Activated CD4-positive, alpha-beta T cell treated with anti-CD3 and anti-CD28 coated beads for 1 hour (primary cell): Measurements from ENCODE around the gene ABLIM2.

ENCODE experiments used
- DNase-seq: peaks from one replicate; pipeline ENCODE4 v3.0.0-alpha.2; 2020

Gene ABLIM2

DNA sequence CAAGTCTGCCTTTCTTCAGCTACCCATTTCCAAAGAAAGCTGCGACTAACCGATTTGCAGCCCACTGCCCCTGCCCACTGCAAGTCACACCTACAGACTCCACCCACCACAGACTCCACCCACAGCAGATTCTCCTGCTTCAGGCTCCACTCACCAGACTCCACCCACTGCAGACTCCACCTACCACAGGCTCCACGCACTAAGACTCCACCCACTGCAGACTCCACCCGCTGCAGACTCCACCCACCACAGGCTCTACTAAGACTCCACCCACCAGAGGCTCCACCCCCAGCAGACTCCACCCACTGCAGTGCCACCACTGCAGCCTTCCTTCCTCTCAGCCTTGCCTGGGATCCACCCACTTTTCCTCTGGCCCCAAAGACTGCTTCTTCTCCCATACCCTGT lies 41.3 kb downstream of the ABLIM2 start:
- no peak for DNase-seq

DNA sequence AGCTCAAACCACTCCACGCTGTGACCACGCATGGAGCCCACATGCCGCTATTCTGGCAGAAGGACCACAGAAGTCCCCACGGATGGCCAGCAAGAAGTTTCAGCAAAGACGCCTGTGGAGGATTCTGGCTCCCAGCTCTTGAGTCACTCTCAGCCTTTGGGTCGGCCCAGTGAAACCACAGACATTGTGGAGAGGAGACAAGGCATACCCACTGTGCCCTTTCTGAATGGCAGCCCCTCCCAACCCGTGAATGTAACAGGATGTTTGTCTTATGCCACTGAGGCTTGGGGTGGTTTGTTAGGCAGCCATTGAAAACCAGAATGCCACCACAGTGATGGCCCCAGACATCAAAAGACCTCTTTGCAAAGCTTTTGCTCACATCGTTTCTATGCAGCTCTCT lies 42.7 kb downstream of the ABLIM2 start:
- no peak for DNase-seq

DNA sequence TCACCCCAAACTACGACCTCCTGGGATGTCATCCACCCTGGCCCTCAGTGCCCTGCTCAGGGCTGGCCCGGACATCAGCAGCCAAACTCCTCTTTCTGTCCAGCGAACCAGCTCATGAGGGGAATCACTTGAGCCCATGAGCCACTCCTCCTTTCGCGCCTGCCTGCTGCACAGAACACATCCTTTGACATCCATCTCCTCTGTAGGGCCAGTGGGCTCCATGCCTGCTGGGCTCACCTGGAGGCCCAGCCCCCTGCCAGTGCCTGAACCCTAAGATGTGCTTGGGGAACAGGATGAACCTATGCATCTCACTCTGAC lies 43.5 kb downstream of the ABLIM2 start:
- no peak for DNase-seq

DNA sequence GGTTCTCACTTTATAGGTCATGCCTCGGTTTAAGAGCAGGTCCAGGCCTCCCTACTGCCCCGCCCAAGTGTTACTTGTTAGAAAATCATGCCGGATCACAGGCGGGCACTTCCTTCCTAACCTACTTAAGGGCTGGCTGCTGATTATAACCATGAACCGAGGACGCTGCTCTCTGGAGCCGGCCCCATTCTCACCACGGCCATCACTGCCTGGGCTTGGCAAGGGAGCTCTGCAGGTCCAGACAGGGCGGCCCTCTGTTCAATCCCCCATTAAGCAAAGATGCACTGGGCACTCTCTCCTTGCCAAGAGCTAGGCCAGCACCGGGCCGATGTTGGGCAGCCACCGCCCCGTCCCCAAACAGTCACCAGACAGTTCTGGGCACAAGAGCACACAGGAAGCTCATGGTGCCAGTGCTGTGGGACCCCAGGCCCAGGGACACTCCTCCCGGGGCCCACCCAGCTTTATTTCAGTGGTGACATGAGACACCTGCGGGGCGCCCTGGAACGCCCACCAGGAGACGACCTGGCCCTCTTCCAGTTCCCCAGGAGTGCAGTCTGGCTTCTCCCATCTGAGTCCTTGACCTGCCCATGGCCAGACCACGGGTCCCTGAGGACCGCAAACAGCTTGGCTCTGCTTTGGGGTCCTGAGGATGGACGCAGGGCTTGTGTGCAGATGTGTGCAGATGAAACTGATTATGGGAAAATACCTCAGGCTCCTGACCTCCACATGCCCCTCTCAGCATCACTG lies 44.0 kb downstream of the ABLIM2 start:
- no peak for DNase-seq

DNA sequence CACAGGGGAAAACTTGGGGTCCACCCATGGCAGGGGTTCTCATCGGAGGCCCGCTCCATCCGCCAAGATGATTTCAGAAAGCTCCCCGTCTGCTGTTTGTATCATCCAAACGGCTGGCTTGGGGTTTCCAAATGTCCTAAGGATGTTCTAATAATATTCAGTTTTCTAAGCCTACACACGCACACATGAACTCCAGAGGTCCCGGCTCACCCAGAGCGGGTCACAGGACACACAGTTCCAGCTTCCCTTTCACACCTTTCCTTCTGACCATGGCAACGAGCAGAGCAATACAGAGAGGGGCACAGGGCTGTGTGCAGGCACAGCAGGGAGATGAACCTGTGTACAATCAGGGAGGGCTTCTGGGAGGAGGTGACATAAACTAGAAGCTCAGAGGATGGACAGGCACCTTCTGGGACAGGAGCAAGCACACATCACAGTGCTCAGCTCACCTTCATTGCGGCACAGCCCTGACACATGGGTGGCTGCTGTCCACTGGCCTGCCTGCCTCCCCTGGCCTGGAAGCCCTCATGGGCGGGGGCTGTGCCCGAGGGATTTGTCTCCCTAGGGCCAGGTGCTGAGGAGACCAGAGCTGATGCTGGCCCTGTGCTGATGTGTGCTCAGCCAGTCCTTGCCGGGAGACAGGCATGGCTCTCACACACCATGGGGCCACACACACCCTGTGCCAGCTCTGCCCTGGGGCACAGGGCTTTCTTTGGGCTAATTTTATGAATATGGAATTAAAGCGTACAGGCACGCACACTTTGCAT lies 44.8 kb downstream of the ABLIM2 start:
- no peak for DNase-seq

DNA sequence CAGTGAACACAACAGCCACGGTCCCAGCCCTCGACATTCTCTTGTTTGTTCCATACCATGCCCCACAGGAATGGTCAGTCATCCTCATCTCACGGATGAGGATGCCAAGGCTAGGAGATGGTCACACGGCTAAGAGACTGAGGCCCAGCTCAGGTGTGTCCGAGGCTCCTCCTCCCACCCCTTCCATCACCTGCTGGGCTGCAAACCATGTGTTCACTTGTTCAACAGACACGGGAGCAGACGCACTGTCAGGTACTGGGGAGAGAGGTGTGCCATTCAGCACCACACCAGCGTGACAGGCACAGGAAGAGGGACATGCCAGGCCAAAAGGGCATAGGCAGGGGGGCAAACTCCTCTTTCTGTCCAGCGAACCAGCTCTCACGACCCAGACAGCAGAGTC lies 45.9 kb downstream of the ABLIM2 start:
- DNase-seq: no peak

DNA sequence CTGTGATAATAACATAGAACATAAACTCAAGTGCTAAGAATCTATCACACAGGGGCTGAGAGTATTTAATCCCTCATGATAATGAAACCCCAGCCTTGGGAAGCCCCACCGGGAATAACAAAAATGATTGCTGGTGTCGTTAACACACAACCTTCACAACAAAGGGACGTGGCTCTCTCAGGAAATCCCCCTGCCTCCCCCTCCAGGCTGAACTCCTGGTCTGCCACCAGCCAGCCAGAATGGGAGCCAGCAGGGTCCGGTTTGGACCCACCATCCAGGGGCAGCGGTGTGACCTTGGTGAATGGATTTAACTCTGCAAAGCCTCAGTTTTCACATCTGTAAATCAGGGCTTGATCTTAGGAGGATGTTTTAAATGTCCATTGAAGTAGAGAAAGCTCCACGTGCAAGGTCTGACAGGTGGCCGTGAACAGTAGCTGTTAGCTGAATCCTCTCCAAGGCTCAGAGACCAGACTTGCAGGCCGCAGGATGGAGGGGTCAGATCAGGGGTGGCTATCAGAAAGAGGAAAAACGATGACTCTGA lies 46.5 kb downstream of the ABLIM2 start:
- DNase-seq: no peak

DNA sequence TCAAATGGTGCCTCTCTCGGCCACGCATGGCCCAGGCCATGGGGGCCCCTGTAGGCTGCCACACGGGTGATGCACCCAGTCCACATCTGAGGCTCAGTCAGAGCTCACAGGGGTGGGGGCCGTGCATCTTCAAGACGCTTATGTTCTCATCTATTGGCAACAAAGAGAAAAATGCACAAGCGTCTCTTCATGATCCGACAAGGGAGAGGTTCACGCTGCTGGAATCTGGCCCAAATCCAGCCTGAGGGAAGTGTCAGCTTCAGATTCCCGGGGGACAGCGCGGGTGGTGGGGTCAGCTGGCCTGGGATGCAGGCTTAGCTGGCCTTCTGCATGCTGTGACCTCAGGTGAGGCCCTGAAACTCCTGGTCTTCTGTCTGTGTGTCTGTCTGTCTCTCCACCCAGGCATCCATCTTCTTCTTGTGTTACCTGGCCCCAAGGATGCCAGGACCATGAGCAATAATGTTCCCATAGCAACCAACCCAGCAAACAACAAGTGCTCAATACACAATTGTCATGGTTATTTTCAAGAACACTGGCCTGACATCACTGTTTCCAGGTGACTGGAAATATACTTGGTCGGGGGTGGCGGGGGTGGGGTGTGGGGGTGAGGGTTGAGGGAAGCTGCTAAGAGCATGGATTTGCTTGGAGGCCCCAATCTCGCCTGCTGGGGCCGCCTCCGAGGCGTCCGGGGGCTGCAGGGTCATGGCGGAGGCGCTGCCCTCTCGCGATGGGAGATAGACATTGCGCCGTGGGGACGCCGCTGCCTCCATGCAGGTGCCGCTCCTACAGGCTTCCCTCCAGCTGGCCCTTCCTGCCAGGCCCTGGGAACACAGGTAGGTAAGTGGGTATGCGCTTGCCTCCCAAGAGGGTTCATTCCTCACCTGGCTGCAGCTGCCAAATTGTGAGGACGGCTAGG lies 48.3 kb downstream of the ABLIM2 start:
- no peak for DNase-seq

DNA sequence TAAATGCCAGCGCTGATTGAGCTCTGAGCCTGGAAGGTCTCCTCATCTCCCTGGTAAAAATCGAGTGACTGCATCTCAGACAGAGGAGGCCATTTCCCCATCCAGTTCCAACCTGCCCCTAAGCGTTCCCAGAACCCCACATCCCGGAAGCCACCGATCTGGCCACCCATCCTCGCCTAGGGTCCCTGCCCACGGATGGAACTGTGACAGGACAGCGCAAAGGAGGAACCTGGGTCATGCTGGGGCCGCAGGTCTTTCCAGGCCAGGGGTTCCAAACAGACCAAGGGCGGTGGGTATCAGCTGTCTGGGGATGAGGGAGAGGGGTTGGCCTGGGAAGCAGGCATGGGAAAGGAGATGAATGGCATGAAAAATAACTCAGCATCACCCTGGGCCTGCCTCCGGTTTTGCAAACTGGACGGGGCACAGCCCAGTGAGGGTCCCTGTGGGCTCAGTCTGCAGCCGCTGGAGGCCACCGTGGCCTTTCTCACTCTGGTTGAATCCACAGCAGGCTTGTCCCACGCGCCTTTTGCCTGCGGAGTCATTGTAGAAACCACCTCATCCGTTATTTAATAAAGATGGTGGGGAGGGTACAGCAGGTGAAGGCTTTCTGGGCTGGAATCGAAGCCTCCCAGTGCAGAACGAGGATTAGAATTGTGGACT lies 49.1 kb downstream of the ABLIM2 start:
- DNase-seq: no peak

DNA sequence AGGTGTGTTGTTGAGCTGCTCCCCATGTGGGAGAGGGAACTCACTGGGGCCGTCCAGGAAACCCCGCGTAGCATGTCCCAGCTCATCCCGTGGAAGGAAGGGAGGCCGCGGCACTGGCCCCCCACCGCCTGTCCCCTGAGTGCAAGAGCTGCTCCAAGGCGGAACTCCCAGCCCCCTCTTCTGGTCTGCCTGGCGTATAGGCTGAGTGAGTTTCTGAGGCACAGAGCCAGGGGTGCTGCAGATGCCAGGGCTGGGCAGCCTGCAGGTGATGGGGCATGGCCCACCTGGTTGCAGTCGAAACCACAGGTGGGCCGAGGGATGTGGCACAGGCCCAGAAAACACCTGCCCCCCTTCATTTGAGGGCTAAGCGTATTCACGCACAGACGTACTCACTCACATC lies 49.6 kb downstream of the ABLIM2 start:
- DNase-seq: no peak

DNA sequence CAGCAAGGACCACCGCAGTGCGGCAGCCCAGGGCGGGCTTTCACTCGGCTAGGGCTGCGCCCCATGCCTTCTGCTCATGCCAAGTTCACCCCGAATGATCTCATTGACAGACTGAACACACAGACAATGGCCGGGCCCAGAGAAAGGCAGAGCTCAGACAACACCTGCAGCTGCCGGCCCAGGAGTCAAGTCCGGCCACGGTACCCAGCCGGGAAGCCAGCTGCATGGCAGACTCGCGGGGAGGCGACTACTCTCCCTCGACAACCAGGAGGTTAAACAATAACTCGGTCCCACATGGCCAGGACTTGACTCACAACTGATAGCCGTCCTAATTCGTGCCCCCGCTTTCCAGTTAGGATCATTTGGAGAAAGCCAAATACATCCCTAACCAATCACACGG lies 50.4 kb downstream of the ABLIM2 start:
- DNase-seq: no peak

DNA sequence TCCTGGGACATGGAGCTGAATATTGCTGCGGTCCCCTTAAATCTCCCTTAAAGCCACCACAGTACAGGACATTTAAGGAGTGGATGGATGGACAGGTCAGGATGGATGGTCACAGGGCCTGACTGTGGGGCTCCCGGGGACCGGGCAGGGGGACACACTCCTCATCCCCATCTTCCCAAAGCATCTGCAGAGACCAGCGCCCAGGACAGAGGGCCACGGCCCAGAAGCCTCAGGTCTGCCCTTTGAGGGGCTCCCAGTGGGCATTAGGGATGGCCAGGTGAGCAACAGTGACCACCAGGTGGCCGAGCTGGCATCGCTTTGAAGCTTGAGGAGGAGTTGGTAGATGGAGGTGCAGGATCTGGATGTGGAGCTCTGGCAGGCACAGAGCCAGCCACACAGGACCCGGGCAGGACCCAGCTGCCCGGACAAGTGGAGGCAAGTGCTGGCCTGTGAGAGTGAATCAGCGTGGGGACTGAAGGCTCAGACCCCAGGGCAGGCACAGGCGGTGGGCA lies 51.4 kb downstream of the ABLIM2 start:
- no peak for DNase-seq

DNA sequence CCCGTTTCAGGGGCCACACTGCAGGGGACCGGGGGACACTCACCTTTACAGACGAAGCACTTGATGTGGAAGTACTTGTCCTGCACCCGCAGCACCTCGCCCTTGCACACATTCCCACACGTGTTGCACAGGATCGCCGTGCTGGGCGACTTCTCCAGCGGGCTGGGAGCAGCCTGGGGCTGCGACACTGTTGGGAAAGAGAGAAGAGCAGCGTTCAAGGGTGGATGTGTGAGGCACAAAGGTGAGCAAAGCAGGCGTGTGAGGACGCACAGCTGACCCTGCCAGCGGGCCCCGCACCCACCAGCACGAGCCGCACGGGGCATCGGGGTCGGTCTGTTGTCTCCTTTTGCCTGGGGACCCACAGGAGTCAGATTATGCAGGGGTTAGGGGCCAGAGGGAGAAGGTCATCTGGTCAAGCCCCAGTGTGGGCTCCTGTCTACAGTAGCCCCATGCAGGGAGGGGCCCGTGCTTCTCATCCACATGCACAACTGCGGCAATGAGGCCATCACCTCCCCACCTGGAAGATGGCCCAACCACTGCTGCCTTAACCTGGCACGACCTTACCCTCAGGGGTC lies 52.1 kb downstream of the ABLIM2 start:
- DNase-seq: no peak

DNA sequence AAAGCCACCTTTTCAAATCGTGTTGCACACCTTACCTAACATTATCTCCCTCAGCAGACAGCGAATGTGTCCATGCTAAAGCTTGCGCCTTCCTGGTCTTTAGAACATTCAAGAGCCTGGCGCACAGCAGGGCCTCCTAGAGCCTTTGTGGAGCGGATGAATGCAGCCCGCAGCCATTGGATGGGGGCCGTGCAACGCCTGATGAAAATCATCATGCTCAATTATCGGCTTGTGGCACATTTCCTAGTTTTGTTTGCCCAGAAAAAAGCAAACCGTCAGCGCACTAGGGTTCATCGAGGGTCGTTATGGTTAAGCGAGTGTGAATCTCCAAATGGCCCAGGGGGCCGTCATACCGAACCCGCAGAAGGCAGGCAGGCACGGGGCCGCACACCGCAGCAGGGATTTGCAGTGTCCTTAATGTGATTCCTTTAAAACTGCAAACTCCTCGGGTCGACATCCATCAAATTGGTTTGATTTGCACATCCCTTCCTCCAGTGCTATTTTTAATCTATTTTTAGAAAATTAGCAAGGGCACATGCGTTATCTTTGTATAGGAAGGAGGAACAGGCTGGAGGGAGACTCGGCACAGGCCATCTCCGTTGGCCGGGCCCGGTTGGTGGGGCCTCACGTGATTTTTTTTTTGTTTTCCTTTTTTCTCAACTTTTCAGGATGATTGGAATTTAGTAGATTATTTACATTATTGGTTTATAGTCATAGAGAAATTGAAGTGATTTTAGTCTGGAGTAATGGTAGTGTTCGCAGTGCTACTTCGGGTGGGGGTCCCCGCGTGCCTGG lies 53.1 kb downstream of the ABLIM2 start:
- DNase-seq: no peak

DNA sequence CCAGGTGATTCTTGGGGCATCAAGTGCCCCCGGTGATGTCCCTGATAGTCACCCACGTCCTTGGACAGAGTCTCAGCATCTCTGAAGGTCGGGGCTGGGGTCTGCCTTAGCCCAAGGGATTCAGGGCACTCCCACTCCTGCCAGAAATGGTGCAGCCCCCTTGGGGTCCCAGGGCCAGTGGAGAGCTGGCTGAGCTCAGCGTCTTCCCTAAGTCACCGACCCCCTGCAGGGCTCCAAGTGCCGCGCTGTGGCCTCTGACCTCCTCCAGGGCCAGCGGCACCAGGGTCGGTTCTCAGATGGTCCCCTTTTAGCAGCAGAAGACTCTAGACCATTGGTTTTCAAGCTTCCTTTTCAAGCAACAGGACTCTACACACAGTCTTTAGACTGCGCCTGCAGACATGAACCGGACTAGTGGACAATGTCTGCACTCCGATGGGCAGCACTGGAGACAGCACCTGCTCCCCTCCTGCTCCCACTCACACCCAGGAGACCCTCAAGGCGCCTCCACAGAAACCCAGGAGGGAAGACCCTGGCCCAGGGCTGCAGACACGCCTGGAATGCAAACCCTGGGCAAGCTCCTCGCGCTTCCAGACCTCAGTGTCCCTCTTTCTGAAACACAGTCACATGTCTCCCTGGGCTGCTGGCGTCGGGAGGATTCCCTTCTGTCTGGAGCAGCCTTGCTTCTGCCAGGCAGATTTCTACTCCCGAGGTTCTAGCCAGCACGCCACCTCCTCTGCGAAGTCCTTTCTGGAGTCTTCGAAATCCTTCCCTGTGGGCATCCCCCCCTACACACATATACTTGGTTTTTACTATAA lies 53.9 kb downstream of the ABLIM2 start:
- DNase-seq: no peak

DNA sequence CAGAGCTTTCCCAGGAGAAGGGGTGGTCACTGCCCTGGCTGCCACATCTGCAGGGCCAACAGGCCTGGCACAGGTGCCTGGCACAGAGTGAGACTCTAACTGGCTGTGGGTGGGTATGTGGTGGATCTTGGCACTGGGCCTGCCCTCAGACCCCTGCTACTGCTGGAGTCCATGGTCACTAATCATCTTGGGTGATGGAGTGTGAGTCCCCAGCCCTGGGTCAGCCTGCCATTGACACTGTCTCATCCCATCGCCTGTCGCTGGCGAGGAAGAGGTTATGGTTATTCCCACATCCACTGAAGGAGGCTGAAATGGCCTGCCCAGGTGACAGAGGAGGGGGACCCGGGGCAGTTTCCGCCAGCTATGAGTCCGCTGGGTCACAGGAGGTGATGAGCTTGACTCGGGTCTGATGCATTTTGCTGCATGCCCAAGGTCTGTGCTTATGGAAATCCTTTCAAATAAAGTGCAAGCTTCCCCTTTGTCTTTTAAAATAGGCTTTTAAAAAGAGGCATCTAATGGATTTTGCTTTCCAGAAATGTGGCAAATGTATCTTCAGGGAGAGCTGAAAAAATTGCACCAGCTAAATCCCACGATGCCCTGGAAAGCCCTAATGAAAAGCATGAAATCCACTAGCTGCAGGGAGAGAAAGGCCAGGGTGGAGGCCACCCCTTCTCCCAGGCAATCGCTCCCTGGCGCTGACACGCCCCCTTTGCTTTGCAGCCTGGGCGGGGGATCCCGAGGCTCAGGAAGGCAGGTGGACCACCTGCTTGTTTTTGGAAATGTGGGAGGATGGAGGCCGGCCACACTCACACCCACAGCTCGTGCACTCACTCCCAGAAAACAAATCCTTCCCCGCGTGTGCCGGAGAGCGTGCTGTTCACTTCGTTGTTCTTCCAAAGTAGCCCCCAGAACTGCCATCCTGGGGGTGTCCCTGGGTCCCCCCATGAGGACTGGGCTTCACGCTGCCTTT lies 54.9 kb downstream of the ABLIM2 start:
- no peak for DNase-seq

DNA sequence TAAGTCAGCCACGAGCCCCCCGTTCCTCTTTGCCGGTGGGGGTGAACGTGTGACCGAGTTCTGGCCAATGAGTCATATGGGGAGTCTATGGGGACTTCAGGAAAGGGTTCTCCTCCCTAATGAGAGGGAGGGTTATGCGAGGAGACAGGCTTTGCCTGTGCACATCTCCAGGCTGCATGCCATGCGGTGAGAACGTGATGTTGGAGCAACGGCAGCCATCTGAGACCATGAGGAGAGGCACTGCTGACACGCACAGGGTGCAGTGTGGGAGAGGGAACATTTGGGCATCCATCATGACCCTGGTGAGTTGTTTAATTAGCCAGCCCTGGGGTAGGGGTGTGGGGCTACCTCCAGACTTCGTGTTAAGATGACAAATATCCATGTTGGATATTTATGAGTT lies 55.8 kb downstream of the ABLIM2 start:
- no peak for DNase-seq

DNA sequence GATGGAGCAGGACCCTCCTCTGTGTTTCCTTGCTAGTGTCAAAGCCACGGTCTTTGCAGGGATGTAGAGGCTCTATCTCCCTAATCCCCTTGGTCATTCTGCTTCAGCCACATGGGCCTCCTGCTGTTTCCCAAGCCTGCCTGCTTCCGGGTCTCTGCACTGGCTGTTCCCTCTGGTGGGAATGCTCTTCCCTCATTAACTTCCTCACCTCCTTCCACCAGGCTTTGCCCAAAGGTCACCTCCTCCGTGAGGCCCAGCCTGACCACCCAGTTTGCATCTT lies 56.6 kb downstream of the ABLIM2 start:
- no peak for DNase-seq
